K562 (cell line): Measurements from ENCODE around the gene ITSN1. TPM values are rescaled to one million over a fixed set of nuclear protein-coding genes. Genes with fewer than 3 reads are reported as not detected.

Experiments
- ATAC-seq: fragments of 200-7000 bp; cut with Tn5 transposase; 3 replicates; pipeline ENCODE4 v1.9.1; 2020; ENCODE audit warnings: moderate library complexity
- BruUV-seq: library from RNA; stranded (reverse); fragments of 400-500 nt; replicated peaks from 2 replicates; lab custom pipeline; 2021; lab: Mats Ljungman, UMichigan
- CTCF ChIA-PET: fragments of 300-600 bp; formaldehyde crosslinking; extraction: SDS; loops from one replicate; lab custom pipeline; 2021; ENCODE audit warnings: low intra/inter-chr PET ratio; lab: Yijun Ruan, JAX
- POLR2A ChIA-PET: fragments of 300-600, 350-650 bp; sonication (Branson Sonifier 250); formaldehyde crosslinking; extraction: SDS; loops from one replicate; lab custom pipeline; 2021; ENCODE audit warnings: antibody characterized with exemption, inconsistent platforms; lab: Yijun Ruan, JAX
- DNase-seq, 4 experiments: peaks; one replicate each; pipeline versions ENCODE4 v3.0.0 to v3.0.0-alpha.2; 2011 to 2018; ENCODE audit warnings: low spot score in 3 of 4, mixed read lengths in 3 of 4; ENCODE audit errors: extremely low read depth in 1 of 4
- FAIRE-seq: peaks from 2 replicates; lab custom pipeline; 2011; peaks lifted over from hg19 to GRCh38; lab: Jason Lieb, UNC
- H2AFZ ChIP-seq: 2 replicates; pipeline ENCODE4 v1.6.0; 2011; ENCODE audit warnings: low read depth, low read length, control low read depth, inconsistent platforms
- H3K27ac ChIP-seq: fragments of 200-600 bp; 3 replicates; pipeline ENCODE4 v1.8.0; 2011; ENCODE audit warnings: low read depth, mild to moderate bottlenecking, control low read depth, inconsistent platforms, low read length, moderate library complexity, mixed read lengths; ENCODE audit errors: extremely low read depth
- H3K27me3 ChIP-seq, 2 experiments: fragments of 300-600 bp in 1 of 2; 2 replicates in 1 of 2; 3 replicates in 1 of 2; pipeline versions ENCODE4 v1.6.0 to v1.8.0; 2011; ENCODE audit warnings: inconsistent platforms in 2 of 2, low read length in 2 of 2, mild to moderate bottlenecking in 1 of 2, mixed read lengths in 1 of 2, moderate library complexity in 1 of 2; ENCODE audit not compliant: control insufficient read depth in 2 of 2, insufficient read depth in 2 of 2
- H3K36me3 ChIP-seq: fragments of 300-600 bp; 3 replicates; pipeline ENCODE4 v1.8.0; 2011; ENCODE audit warnings: mild to moderate bottlenecking, low read length, inconsistent platforms; ENCODE audit not compliant: control insufficient read depth, insufficient read depth
- H3K4me1 ChIP-seq, 2 experiments: fragments of 200-600 bp in 1 of 2; replicated peaks in 1 of 2; 2 replicates in 1 of 2; 3 replicates in 1 of 2; pipeline versions ENCODE4 v1.5.1 to v1.8.0; 2011; ENCODE audit warnings: inconsistent platforms in 2 of 2, low read length in 2 of 2, mild to moderate bottlenecking in 1 of 2, mixed read lengths in 1 of 2, moderate library complexity in 1 of 2; ENCODE audit not compliant: control insufficient read depth in 2 of 2, insufficient read depth in 2 of 2
- H3K4me2 ChIP-seq: 2 replicates; pipeline ENCODE4 v1.6.1; 2011; ENCODE audit warnings: low read length, control low read depth, inconsistent platforms, mixed read lengths; ENCODE audit not compliant: insufficient read depth
- H3K4me3 ChIP-seq: fragments of 200-600 bp; sonication (generic), shearing (Covaris generic); 2 replicates; pipeline ENCODE4 v1.5.1; 2016; ENCODE audit warnings: control low read depth, inconsistent platforms
- H3K79me2 ChIP-seq: fragments of 200-600 bp; 3 replicates; pipeline ENCODE4 v1.8.0; 2011; ENCODE audit warnings: low read length, inconsistent platforms; ENCODE audit not compliant: control insufficient read depth, insufficient read depth
- H3K9ac ChIP-seq, 2 experiments: 2 replicates each; pipeline versions ENCODE4 v1.6.0 to v1.6.1; 2011; ENCODE audit warnings: low read depth in 2 of 2, low read length in 2 of 2, control low read depth in 1 of 2, inconsistent platforms in 1 of 2, mild to moderate bottlenecking in 1 of 2, mixed read lengths in 1 of 2; ENCODE audit not compliant: insufficient read depth in 1 of 2
- H3K9me1 ChIP-seq: one replicate; pipeline ENCODE4 v1.6.0; 2011; ENCODE audit warnings: inconsistent platforms, mild to moderate bottlenecking, low read length, moderate library complexity; ENCODE audit not compliant: control insufficient read depth, insufficient read depth
- H3K9me3 ChIP-seq: replicated peaks from 2 replicates; pipeline ENCODE4 v1.5.1; 2011; ENCODE audit warnings: low read depth, low read length, inconsistent platforms; ENCODE audit not compliant: control insufficient read depth, insufficient read depth
- H4K20me1 ChIP-seq: replicated peaks from 2 replicates; pipeline ENCODE4 v1.6.1; 2011; ENCODE audit warnings: low read length, inconsistent platforms, mixed read lengths; ENCODE audit not compliant: control insufficient read depth, insufficient read depth
- CEBPG ChIP-seq, 3 experiments: fragments of 200-800 bp in 1 of 3; sonication (Bioruptor generic) in 1 of 3; sonication (generic) in 1 of 3; formaldehyde crosslinking in 1 of 3; IDR thresholded peaks in 2 of 3; conservative IDR thresholded peaks in 1 of 3; 2 replicates each; pipeline versions ENCODE4 v1.6.1 to v1.8.0; 2016 to 2022; ENCODE audit warnings: missing compliant biosample characterization in 2 of 3, missing genetic modification characterization in 2 of 3, mild to moderate bottlenecking in 1 of 3, missing genetic modification reagents in 1 of 3
- FOXM1 ChIP-seq, 2 experiments: fragments of 450-650 bp in 1 of 2; sonication (generic) in 1 of 2; formaldehyde crosslinking in 1 of 2; IDR thresholded peaks; 2 replicates each; pipeline versions ENCODE4 v1.6.1 to v1.9.0; 2017 to 2022; ENCODE audit warnings: low read depth in 2 of 2, mild to moderate bottlenecking in 2 of 2, missing genetic modification reagents in 1 of 2, moderate library complexity in 1 of 2
- MLLT1 ChIP-seq, 2 experiments: fragments of 450-650 bp; IDR thresholded peaks; 2 replicates each; pipeline ENCODE4 v1.6.1; 2016
- MYBL2 ChIP-seq, 2 experiments: fragments of 450-650 bp in 1 of 2; sonication (generic) in 1 of 2; formaldehyde crosslinking in 1 of 2; IDR thresholded peaks; 2 replicates each; pipeline versions ENCODE4 v1.6.1 to v1.8.1; 2017 to 2022; ENCODE audit warnings: borderline replicate concordance in 1 of 2, inconsistent platforms in 1 of 2, low read depth in 1 of 2, mild to moderate bottlenecking in 1 of 2, missing genetic modification reagents in 1 of 2, moderate library complexity in 1 of 2
- NR2C2 ChIP-seq, 2 experiments: fragments of 200-800 bp in 1 of 2; sonication (Bioruptor generic) in 1 of 2; sonication (generic) in 1 of 2; formaldehyde crosslinking in 1 of 2; IDR thresholded peaks; 2 replicates each; pipeline versions ENCODE4 v1.6.1 to v1.8.0; 2016 to 2022; ENCODE audit warnings: mild to moderate bottlenecking in 1 of 2, missing compliant biosample characterization in 1 of 2, missing genetic modification characterization in 1 of 2, missing genetic modification reagents in 1 of 2
- SP2 ChIP-seq: IDR thresholded peaks from 2 replicates; pipeline ENCODE4 v1.6.1; 2011; ENCODE audit warnings: mild to moderate bottlenecking, low read depth, low read length, moderate library complexity; ENCODE audit not compliant: poor library complexity, severe bottlenecking; ENCODE audit errors: extremely low read depth
- ZNF384 ChIP-seq: IDR thresholded peaks from 2 replicates; pipeline ENCODE4 v1.6.1; 2012; ENCODE audit warnings: low read depth, low read length, improper control_type of control experiment
- ZNF589 ChIP-seq: fragments of 200-800 bp; sonication (Bioruptor generic); IDR thresholded peaks from 2 replicates; pipeline ENCODE4 v1.6.1; 2016; ENCODE audit warnings: low read depth, missing genetic modification characterization, missing compliant biosample characterization
- WGBS: fragments of 100-300 bp; shearing (Covaris generic); methylation state at CpG from one replicate; pipeline ENCODE4 v1.1.6; 2016; ENCODE audit warnings: low coverage, mixed read lengths; ENCODE audit not compliant: insufficient coverage; ENCODE audit errors: missing lambda C conversion rate; 5-methylcytosine and 5-hydroxymethylcytosine counted together
- in situ Hi-C: fragments of 300-500 bp; cut with MboI; formaldehyde crosslinking; loops from 4 replicates; pipeline ENCODE4 v1.15.0; 2018; ENCODE audit warnings: inconsistent platforms, mixed read lengths
- intact Hi-C: fragments of 100-400 bp; cut with micrococcal nuclease; formaldehyde crosslinking; loops from 2 replicates; pipeline ENCODE4 v1.14.2; 2022
- polyA plus RNA-seq, 8 experiments: library from polyadenylated mRNA; depleted of rRNA in 4 of 8; stranded (reverse) in 5 of 8; unstranded in 3 of 8; fragments of >200 nt; fragmentation: Nextera tagmentation in 2 of 8; fragmentation: Illumina TruSeq in 1 of 8; extraction: Ambion mirVana in 2 of 8; extraction: Trizol in 1 of 8; gene quantifications; 2 replicates each; pipeline versions ENCODE4 v1.2.1 to v1.2.3, GENCODE V29; 2011 to 2014; ENCODE audit warnings: inconsistent platforms in 1 of 8, missing spikeins in 1 of 8
- total RNA-seq, 7 experiments: library from RNA; depleted of rRNA in 6 of 7; stranded (reverse); fragments of >200 nt in 6 of 7; fragmentation: Illumina TruSeq in 2 of 7; extraction: Trizol in 2 of 7; gene quantifications; 2 replicates each; pipeline versions ENCODE4 v1.2.1 to v1.2.3, GENCODE V29; 2011 to 2021; ENCODE audit warnings: low replicate concordance in 1 of 7

The ITSN1 gene
- total and polyA plus RNA-seq, 9 of the 15 experiments (the other 6 are each of a cell fraction or from before 2014, with no cell fraction given): 1.1 to 12.6 (median 4.8) TPM

DNA sequence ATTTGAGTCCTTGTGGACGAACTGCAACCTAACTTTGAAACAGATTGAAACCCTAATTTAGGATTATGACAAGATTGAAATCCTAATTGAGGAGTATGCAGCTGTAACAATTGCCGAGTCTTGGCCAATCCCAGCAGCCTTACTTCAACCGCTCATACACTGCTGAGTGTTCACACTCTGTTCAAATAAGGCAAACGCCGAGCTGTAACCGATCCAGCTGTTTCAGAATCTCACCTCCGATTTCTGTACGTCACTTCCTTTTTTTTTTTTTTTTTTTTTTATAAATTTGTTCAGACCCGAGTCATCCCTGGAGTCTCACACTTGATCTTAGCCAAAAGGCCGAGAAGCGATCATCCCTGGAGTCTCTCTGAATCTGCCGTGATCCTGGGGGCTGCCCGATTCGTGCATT lies 295.6 kb downstream of the ITSN1 start:
- ChIA-PET CTCF (no interaction called here), POLR2A (interaction anchor here (4.0 kb wide), 1 partner anchor 11 kb away, joined by 30 read pairs; no protein-coding TSS in a partner anchor)
- intact Hi-C loops: loop anchor here (5.0 kb wide), 1 partner anchor 39 kb away; no protein-coding TSS in a partner anchor
- no peaks in the 10 kb centered on the region for H4K20me1 ChIP-seq
- no peak overlapping the region for H3K4me2 ChIP-seq
- no peaks in the 10 kb centered on the region for H3K9me3 ChIP-seq
- in situ Hi-C loops: no loop called here
- H3K9ac ChIP-seq: no peak overlapping the region
- FAIRE-seq (no peak), DNase-seq (no peak), ATAC-seq (peak; percentile 41; the same call in 2 of the 3 replicates)
- no peaks in the 10 kb centered on the region for H3K36me3 ChIP-seq
- no peak overlapping the region for H3K4me3 ChIP-seq
- H3K9me1 ChIP-seq: no peaks in the 10 kb centered on the region
- no peaks in the 10 kb centered on the region for H3K27me3 ChIP-seq
- peaks cover 5% of the 10 kb centered on the region; the same call in 2 of the 3 replicates for H3K79me2 ChIP-seq
- whole genome bisulfite sequencing: 64% methylated on average over 12 of the region's 14 CpGs
- no TSS peak for BruUV-seq
- peaks cover 0 to 10% of the 10 kb centered on the region in 2 experiments; a peak in 1 of 5 replicates for H3K4me1 ChIP-seq
- H3K27ac ChIP-seq: no peak overlapping the region
- peak overlapping the region; percentile 22; the same call in 1 of the 2 replicates for H2AFZ ChIP-seq
- TF ChIP-seq ZNF589 (CRISPR knock-in tag): no peak
- TF ChIP-seq MLLT1 (IDR thresholded peaks at IDR 0.05): peak in 1 of 2 experiments; percentile 31; a peak in 1 of 4 replicates
- TF ChIP-seq CEBPG (CRISPR knock-in tag; IDR thresholded peaks at IDR 0.05): no peak
- peak in 1 of 2 experiments; percentile 29; a peak in 1 of 4 replicates for TF ChIP-seq CEBPG (tag; conservative IDR thresholded peaks at IDR 0.05 in 1 of 2, IDR thresholded peaks at IDR 0.05 in 1 of 2)
- TF ChIP-seq ZNF384: peak; percentile 83
- TF ChIP-seq MYBL2 (IDR thresholded peaks at IDR 0.05; ENCODE audit: low read depth): peak; percentile 26; the same call in 1 of the 2 replicates
- no peak for TF ChIP-seq MYBL2 (CRISPR knock-in tag; IDR thresholded peaks at IDR 0.05; ENCODE audit: borderline replicate concordance)
- TF ChIP-seq SP2: no peak
- TF ChIP-seq NR2C2 (CRISPR knock-in tag; IDR thresholded peaks at IDR 0.05): no peak
- no peak for TF ChIP-seq NR2C2 (tag; IDR thresholded peaks at IDR 0.05)
- TF ChIP-seq FOXM1 (IDR thresholded peaks at IDR 0.05; ENCODE audit: low read depth): peak; percentile 36; the same call in 1 of the 2 replicates
- no peak for TF ChIP-seq FOXM1 (CRISPR knock-in tag; IDR thresholded peaks at IDR 0.05; ENCODE audit: low read depth)
